Mucosa of gallbladder (tissue), 1 donor: ENCODE results near the gene NEK9. TPM values are rescaled to one million over a fixed set of nuclear protein-coding genes. Genes with fewer than 3 reads are reported as not detected.
"Not testable (repeated sequence)": the region's sequence is repeated elsewhere in the genome, so short reads cannot be mapped to it uniquely, and the experiment has no call there.

ENCODE experiments used
- DNase-seq: peaks from one replicate; pipeline ENCODE4 v3.0.0-alpha.2; 2020; ENCODE audit warnings: low spot score
- total RNA-seq: library from RNA; stranded (reverse); gene quantifications from one replicate; pipeline ENCODE4 v1.2.1, GENCODE V29; 2021
- donor health status: DM: no; HTN: no; CAD: no.

The NEK9 gene
- 119 TPM for total RNA-seq

DNA sequence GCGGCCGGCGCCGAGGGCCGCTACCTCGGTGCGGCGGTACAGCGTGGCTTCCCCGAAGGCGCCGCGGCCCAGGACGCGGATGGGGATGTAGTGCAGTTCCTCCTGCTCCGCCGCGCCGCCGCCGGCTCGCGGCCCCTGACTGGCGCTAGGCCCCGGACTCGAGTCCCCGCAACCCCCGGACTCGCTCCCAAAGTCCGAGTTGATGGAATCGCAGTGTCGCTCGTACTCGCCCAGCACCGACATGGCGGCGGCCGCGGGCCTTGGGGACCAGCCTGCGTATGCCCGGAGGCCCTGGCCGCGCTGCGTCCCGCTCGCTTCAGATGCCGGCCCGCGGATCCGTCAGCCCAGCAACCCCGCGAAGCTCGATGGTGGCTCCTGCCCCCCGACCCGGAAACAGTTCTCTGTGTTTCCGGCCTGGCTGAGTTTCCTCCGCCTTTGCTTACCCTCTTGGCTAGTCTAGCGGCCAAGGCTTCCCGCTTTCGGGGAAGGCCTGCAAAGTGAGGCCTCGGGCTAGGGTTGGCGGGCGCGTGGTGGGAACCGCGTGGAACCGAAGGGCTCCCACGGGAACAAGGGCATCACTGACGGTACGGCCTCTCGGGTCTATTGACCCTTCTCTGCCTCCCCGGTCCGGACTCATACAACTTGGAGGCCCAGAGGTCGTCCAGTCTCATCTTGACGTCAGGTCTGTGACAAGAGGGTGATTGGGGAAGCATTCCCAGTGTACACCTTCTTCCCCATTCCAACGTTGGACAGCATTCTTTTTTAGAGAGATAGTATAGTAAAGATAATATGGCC is at the start of gene NEK9:
Gene NEK9, minus strand, starts transcription at position 370 of the 795 bp plus-strand sequence. Its CDS starts 127 bp downstream, at position 243.
- DNase-seq = peak; percentile 90

GRCh38 chr14:75176142-75176820 is 49.4 kb upstream of the NEK9 start, which contains the start of gene TMED10:
Gene TMED10 (minus strand): TSS chr14:75176612. CDS start chr14:75176579, 33 bp downstream.
- DNase-seq = peak; percentile 90

- DNase-seq = no peak
These were observed 48.9 kb upstream of the NEK9 start for GRCh38 chr14:75175677-75176141.

- no peak for DNase-seq
These were observed 47.2 kb upstream of the NEK9 start for GRCh38 chr14:75174066-75174465.

- DNase-seq = no peak
These were observed 43.9 kb upstream of the NEK9 start for GRCh38 chr14:75170772-75171171.

GRCh38 chr14:75168586-75169335 is 41.9 kb upstream of the NEK9 start:
- no peak for DNase-seq

- DNase-seq = no peak
These were observed 40.5 kb upstream of the NEK9 start for GRCh38 chr14:75167325-75167724.

DNA sequence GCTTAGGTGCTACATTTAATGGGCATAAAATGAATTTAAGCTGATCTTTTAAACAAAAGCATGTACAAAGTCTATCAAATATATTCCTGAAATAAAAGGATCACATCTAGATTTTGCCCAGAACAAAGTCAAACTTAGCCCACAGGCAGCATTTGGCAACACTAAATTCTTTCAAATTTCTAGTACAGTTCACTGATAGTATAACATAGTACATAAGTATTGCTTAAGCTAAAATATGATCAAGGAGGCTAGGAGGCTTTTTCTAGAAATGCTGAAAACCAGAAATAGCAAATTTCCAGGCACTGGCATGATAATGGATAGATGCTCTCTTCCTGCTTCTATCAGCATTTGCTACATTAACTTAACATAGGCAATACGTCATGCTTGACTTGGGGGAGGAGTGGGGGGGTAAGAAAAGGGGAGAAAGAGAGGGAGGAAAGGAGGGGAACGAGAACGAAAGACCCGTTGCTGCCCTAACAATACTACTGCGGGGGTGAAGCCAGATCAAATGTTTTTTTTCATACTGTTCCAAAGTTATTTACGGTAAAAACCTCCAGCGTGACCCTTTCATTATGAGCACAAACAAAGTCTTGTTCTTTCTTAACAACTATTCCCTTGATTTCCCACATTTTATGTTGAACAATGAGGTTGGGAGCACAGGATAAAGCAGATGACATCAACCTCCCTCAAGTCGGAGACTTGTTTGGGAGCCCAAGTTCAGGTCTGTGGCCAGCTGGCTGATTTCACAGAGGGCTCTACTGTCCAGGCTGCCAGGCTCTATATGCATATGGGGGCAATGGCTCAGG is 38.9 kb upstream of the NEK9 start:
- DNase-seq = no peak

GRCh38 chr14:75164809-75165208 is 38.0 kb upstream of the NEK9 start:
- DNase-seq = no peak

DNA sequence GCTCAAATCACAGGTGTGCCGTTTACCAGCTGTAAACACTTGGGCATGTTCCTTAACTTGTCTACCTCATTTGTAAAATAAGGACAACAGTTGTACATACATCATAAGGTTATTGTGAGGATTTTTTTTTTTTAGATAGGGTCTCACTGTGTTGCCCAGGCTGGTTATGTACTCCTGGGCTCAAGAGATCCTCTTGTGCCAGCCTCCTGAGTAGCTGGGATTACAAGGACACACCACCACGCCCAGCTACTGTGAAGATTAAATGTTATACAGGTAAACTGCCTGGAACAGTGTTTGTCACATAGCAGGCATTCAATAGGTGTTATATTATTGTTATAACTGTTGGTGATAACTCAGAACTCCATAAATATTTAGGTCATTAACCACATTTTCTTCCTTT is 36.8 kb upstream of the NEK9 start:
- no peak for DNase-seq

- DNase-seq = no peak
These were observed 35.8 kb upstream of the NEK9 start for GRCh38 chr14:75162631-75163030.

DNA sequence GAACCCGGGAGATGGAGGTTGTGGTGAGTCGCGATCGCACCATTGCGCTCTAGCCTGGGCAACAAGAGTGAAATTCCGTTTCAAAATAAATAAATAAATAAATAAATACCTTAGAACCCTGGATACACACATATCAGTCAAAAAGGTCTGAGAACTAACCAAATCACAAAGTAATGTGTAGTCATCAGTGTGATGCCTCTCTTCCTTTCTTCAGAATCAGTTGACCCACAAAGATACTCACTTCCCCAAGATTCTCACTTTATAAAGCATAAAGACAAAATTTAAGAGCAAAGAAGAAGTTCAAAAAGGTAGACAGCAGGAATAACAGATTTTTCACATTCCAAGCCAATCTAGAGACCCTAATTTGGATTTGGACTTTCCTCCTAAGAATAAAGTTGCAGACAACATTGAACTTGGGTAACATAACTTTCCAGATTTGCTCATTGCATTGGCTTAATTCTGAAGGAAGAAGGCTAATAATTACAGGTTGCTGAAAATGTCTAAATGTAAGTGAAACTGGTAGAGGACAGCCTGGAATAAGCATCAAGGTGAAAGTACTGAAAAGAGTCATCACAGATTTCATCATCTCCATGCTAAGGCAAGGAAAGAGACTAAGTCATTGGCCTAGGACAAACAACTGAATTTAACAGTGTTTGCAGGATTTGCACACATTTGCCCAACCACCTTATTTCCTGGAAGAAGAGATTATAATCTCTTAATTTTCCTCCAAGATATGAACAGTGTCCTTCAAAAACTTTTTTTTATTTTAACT is 32.2 kb upstream of the NEK9 start:
- no peak for DNase-seq

- DNase-seq = no peak
These were observed 30.1 kb upstream of the NEK9 start for GRCh38 chr14:75156901-75157300.

GRCh38 chr14:75156111-75156510 is 29.3 kb upstream of the NEK9 start:
- DNase-seq = no peak

GRCh38 chr14:75155169-75155568 is 28.3 kb upstream of the NEK9 start:
- DNase-seq = no peak

DNA sequence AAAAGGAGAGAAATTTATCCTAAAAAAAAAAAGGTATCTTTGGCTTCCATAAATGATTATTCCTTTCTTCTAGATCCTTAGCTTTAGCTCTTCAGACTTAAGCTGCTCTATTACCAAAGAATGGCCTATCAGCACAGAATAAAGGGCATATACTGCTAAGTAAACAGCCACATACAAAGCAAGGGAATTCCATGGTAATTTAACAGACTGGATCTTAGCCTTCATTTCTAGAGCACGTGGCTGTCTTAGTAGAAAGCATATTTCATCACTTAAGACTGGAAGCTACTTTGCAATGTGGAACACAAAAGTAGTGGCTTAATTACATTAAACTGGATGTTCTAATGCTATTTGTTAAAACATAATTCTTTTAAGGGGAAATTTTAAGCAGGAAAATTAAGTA is 26.4 kb upstream of the NEK9 start:
- DNase-seq = no peak

- DNase-seq = no peak
These were observed 25.0 kb upstream of the NEK9 start for GRCh38 chr14:75151851-75152250.

DNA sequence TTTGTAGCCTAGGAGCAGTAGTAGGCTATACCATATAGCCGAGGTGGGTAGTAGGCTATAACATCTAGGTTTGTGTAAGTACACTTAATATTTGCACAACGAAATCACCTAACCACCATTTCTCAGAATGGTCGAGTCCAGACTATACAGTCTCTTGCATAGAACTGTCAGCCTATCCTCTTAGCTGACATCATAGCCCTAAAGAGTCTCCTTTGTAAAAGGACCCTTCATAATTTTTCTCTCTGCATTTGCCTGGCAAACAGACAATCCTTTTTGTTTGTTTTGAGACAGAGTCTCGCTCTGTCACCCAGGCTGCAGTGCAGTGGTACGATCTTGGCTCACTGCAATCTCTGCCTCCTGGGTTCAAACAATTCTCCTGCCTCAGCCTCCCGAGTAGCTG is 23.8 kb upstream of the NEK9 start:
- not testable (repeated sequence) for DNase-seq

GRCh38 chr14:75150150-75150549 is 23.3 kb upstream of the NEK9 start:
- DNase-seq = no peak

GRCh38 chr14:75147423-75148071 is 20.7 kb upstream of the NEK9 start:
- DNase-seq = peak; percentile 75
